Natural killer cell (primary cell): ENCODE data around the gene NCK2. TPM values are rescaled to one million over a fixed set of nuclear protein-coding genes. Genes with fewer than 3 reads are reported as not detected.

Source experiments
- ATAC-seq, 3 donors: fragments of 150-1000 bp in 2 of 3; fragments of 200-7000 bp in 1 of 3; cut with Tn5 transposase; 1 replicate in 1 of 3; 2 replicates in 2 of 3; pipeline ENCODE4 v1.10.0; 2021; ENCODE audit warnings: mild to moderate bottlenecking in 2 of 3, moderate library complexity in 2 of 3
- DNase-seq, 2 donors: peaks; one replicate each; pipeline versions ENCODE4 v3.0.0 to v3.0.0-alpha.2; 2013 to 2021; ENCODE audit warnings: mixed read lengths in 1 of 2
- H3K27ac ChIP-seq: one replicate; pipeline ENCODE4 v1.5.1; 2013; ENCODE audit warnings: mild to moderate bottlenecking, low read length
- H3K27me3 ChIP-seq: one replicate; pipeline ENCODE4 v1.6.1; 2013; ENCODE audit warnings: low read length; ENCODE audit not compliant: control insufficient read depth, insufficient read depth
- H3K36me3 ChIP-seq: one replicate; pipeline ENCODE4 v1.6.1; 2013; ENCODE audit warnings: low read length; ENCODE audit not compliant: control insufficient read depth, insufficient read depth
- H3K4me1 ChIP-seq: one replicate; pipeline ENCODE4 v1.6.1; 2013; ENCODE audit warnings: low read length; ENCODE audit not compliant: control insufficient read depth, insufficient read depth
- H3K4me3 ChIP-seq: one replicate; pipeline ENCODE4 v1.5.1; 2013; ENCODE audit warnings: low read length
- H3K9me3 ChIP-seq: one replicate; pipeline ENCODE4 v1.6.1; 2013; ENCODE audit warnings: low read length; ENCODE audit not compliant: control insufficient read depth, insufficient read depth
- H3K27ac Mint-ChIP-seq, 2 donors: one replicate each; pipeline ENCODE4 v1.8.0; 2022; ENCODE audit warnings: mild to moderate bottlenecking in 2 of 2, mixed read lengths in 2 of 2, moderate library complexity in 1 of 2
- H3K27me3 Mint-ChIP-seq, 2 donors: one replicate each; pipeline ENCODE4 v1.8.0; 2022; ENCODE audit warnings: low read depth in 2 of 2, mixed read lengths in 2 of 2
- H3K36me3 Mint-ChIP-seq: one replicate; pipeline ENCODE4 v1.8.0; 2022; ENCODE audit warnings: mixed read lengths
- H3K4me1 Mint-ChIP-seq, 2 donors: one replicate each; pipeline ENCODE4 v1.8.0; 2022; ENCODE audit warnings: mixed read lengths in 2 of 2
- H3K4me3 Mint-ChIP-seq: one replicate; pipeline ENCODE4 v1.8.0; 2022; ENCODE audit warnings: mild to moderate bottlenecking, moderate library complexity, mixed read lengths
- H3K9me3 Mint-ChIP-seq, 2 donors: one replicate each; pipeline ENCODE4 v1.8.0; 2022; ENCODE audit warnings: mixed read lengths in 2 of 2
- WGBS: methylation state at CpG from one replicate; pipeline ENCODE4 v1.1.7; 2013; ENCODE audit warnings: missing lambda C conversion rate; ENCODE audit not compliant: insufficient coverage; 5-methylcytosine and 5-hydroxymethylcytosine counted together
- intact Hi-C: fragments of 100-400 bp; cut with micrococcal nuclease; formaldehyde crosslinking; loops from one replicate; pipeline ENCODE4 v1.14.2; 2022
- total RNA-seq, 4 donors: library from RNA; stranded (reverse); fragments of 120-200 nt in 1 of 4; gene quantifications; one replicate each; pipeline versions ENCODE4 v1.2.3 to v1.2.4, GENCODE V29; 2013 to 2022
- TF ChIP-seq, protein P1 (sequence below): fragments of 200-600 bp; IDR thresholded peaks from one replicate; pipeline ENCODE4 v1.8.0; 2022; ENCODE audit warnings: antibody characterized with exemption

NCK2 gene
- total RNA-seq, 3 donors from 2014 or later (not counting 1 experiment from before 2014, with no cell fraction given), result 34.1 to 50.8 (median 43.0) TPM

GRCh38 chr2:105723431-105723830, 21.3 kb upstream of the NCK2 start:
- Histone ChIP-seq H3K27ac (no peak overlapping the region), H3K4me1 (no peaks in the 10 kb centered on the region), H3K9me3 (peaks cover 5% of the 10 kb centered on the region), H3K36me3 (no peaks in the 10 kb centered on the region), H3K27me3 (no peaks in the 10 kb centered on the region), H3K4me3 (no peak overlapping the region)
- Mint-ChIP-seq H3K4me3 (no peak overlapping the region), H3K27ac (no peak overlapping the region), H3K27me3 (peaks cover 13 to 18% of the 10 kb centered on the region in 2 donors), H3K4me1 (no peaks in the 10 kb centered on the region), H3K36me3 (peaks cover 8% of the 10 kb centered on the region), H3K9me3 (peaks cover 0 to 2% of the 10 kb centered on the region in 2 donors)
- intact Hi-C loops, result no loop called here
- TF ChIP-seq, protein P1, sequence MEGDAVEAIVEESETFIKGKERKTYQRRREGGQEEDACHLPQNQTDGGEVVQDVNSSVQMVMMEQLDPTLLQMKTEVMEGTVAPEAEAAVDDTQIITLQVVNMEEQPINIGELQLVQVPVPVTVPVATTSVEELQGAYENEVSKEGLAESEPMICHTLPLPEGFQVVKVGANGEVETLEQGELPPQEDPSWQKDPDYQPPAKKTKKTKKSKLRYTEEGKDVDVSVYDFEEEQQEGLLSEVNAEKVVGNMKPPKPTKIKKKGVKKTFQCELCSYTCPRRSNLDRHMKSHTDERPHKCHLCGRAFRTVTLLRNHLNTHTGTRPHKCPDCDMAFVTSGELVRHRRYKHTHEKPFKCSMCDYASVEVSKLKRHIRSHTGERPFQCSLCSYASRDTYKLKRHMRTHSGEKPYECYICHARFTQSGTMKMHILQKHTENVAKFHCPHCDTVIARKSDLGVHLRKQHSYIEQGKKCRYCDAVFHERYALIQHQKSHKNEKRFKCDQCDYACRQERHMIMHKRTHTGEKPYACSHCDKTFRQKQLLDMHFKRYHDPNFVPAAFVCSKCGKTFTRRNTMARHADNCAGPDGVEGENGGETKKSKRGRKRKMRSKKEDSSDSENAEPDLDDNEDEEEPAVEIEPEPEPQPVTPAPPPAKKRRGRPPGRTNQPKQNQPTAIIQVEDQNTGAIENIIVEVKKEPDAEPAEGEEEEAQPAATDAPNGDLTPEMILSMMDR, result no peak
- DNase-seq (no peak), ATAC-seq (no peak)
- 89% methylated on average over 3 of the region's 3 CpGs for WGBS

DNA sequence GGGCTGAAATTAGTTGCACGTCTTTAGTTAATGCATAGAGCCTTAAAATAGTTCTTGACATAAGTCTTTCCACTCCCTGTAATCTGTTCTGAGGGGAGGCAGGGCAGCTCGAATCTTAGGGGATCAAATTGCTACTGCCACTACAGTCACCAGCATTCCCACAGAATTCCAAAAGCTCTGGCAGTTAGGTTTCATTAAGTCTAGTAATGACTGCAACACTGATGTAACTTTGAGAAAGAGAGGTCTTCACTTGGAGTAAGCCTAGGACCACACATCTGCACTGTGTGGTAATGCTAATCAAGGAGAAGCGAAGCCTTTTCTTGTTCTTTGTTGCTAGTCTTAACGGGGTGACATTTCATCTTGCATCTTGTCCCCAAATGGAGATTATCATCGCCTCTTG, 19.3 kb upstream of the NCK2 start:
- Mint-ChIP-seq H3K36me3 (peaks cover 8% of the 10 kb centered on the region), H3K4me3 (no peak overlapping the region), H3K4me1 (no peaks in the 10 kb centered on the region), H3K27ac (no peak overlapping the region), H3K27me3 (peaks cover 8% of the 10 kb centered on the region in 2 donors), H3K9me3 (peaks cover 0 to 2% of the 10 kb centered on the region in 2 donors)
- WGBS, result 71% methylated on average over 5 of the region's 5 CpGs
- DNase-seq (no peak), ATAC-seq (no peak)
- intact Hi-C loops, result no loop called here
- no peak overlapping the region for H3K27ac ChIP-seq
- TF ChIP-seq, protein P1, result no peak
- H3K4me1 ChIP-seq, result no peaks in the 10 kb centered on the region
- no peaks in the 10 kb centered on the region for H3K27me3 ChIP-seq
- H3K36me3 ChIP-seq, result no peaks in the 10 kb centered on the region
- peaks cover 5% of the 10 kb centered on the region for H3K9me3 ChIP-seq
- H3K4me3 ChIP-seq, result no peak overlapping the region

DNA sequence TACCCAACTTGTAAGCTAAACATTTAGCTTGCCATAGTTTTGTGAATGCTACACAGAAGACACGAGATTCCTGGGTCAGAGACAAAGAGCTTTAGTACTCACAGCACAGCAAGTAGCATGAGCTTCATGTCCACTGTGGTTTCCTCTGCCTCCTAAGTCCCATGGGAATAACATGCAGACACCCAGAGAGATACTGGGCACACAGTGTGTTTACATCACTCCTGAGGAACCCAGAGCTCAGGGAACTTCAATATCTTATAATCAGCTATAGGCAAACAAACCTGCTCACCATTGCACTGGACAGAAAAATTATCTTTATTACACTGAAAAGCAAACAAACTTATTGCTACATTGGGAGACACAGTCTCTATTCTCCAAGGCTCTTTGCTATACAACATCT, 14.5 kb upstream of the NCK2 start:
- 80% methylated on average over 1 of the region's 1 CpG for WGBS
- peaks cover 5% of the 10 kb centered on the region for H3K9me3 ChIP-seq
- no peaks in the 10 kb centered on the region for H3K27me3 Mint-ChIP-seq
- H3K4me1 Mint-ChIP-seq, result peaks cover 5 to 15% of the 10 kb centered on the region in 2 donors
- H3K4me3 ChIP-seq, result no peak overlapping the region
- ATAC-seq (no peak), DNase-seq (no peak)
- no peaks in the 10 kb centered on the region for H3K4me1 ChIP-seq
- H3K4me3 Mint-ChIP-seq, result no peak overlapping the region
- intact Hi-C loops, result no loop called here
- TF ChIP-seq, protein P1, result no peak
- peaks cover 8% of the 10 kb centered on the region for H3K36me3 Mint-ChIP-seq
- H3K27ac Mint-ChIP-seq, result no peak overlapping the region
- no peak overlapping the region for H3K27ac ChIP-seq
- H3K9me3 Mint-ChIP-seq, result peaks cover 0 to 2% of the 10 kb centered on the region in 2 donors
- H3K27me3 ChIP-seq, result no peaks in the 10 kb centered on the region
- no peaks in the 10 kb centered on the region for H3K36me3 ChIP-seq

- WGBS, result 39% methylated on average over 4 of the region's 4 CpGs
- ATAC-seq, result no peak
Observed at GRCh38 chr2:105731511-105731910, 13.2 kb upstream of the NCK2 start.

More at GRCh38 chr2:105731511-105731910, 13.2 kb upstream of the NCK2 start:
- no peak overlapping the region for H3K27ac ChIP-seq
- H3K9me3 ChIP-seq, result peaks cover 5% of the 10 kb centered on the region
- peaks cover 5 to 15% of the 10 kb centered on the region in 2 donors for H3K4me1 Mint-ChIP-seq
- no peaks in the 10 kb centered on the region for H3K27me3 ChIP-seq
- H3K9me3 Mint-ChIP-seq, result peaks cover 0 to 2% of the 10 kb centered on the region in 2 donors
- no peak for DNase-seq
- H3K36me3 ChIP-seq, result no peaks in the 10 kb centered on the region
- H3K27me3 Mint-ChIP-seq, result no peaks in the 10 kb centered on the region
- H3K4me3 Mint-ChIP-seq, result no peak overlapping the region
- TF ChIP-seq, protein P1, result no peak
- intact Hi-C loops, result no loop called here
- no peaks in the 10 kb centered on the region for H3K4me1 ChIP-seq
- no peak overlapping the region for H3K4me3 ChIP-seq
- peaks cover 7% of the 10 kb centered on the region for H3K36me3 Mint-ChIP-seq
- no peak overlapping the region for H3K27ac Mint-ChIP-seq
